Stimulated activated CD4-positive, alpha-beta T cell treated with anti-CD3 and anti-CD28 coated beads, Interleukin-12 subunit alpha, Interleukin-12 subunit beta, amount 100 ng/mL, for 4 hours (primary cell): Measurements from ENCODE around the gene PPP3R1.

Experiments
- DNase-seq: peaks from one replicate; pipeline ENCODE4 v3.0.0-alpha.2; 2020

The PPP3R1 gene

DNA sequence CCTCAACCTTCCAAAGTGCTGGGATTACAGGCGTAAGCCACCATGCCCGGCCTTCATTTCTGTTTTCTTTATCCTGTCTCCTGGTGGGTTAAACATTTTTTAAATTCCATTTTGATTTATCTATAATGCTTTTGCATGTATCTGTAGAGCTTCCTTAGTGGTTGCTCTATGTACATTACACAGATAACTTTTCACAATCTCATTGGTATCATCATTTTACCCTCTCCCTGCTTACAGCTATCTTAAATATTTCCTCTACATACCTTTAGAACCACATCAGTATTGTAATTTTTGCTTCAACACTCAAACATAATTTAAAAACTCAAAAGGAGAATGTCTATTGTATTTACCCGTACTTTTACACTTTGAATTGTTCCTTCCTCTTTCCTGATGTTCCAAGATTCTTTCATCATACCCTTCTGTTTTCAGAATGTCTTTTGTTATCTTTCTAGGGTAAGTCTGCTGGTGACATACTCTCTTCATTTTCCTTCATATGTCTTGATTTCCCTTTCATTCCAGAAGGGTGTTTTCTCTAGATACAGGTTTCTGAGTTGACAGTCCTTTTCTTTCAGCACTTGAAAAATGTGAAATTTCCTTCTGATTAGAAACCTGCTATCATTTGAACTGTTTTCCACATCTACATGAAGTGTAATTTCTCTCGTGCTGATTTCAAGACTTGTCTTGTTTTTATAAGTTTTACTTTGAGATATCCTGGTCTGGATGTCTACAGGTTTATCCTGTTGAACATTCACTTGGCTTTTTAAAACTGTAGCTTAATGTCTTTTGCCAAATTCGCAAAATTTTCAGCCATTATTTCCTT is 21.9 kb downstream of the PPP3R1 start:
- no peak for DNase-seq

GRCh38 chr2:68226794-68227193 is 25.5 kb downstream of the PPP3R1 start:
- DNase-seq, result no peak

DNA sequence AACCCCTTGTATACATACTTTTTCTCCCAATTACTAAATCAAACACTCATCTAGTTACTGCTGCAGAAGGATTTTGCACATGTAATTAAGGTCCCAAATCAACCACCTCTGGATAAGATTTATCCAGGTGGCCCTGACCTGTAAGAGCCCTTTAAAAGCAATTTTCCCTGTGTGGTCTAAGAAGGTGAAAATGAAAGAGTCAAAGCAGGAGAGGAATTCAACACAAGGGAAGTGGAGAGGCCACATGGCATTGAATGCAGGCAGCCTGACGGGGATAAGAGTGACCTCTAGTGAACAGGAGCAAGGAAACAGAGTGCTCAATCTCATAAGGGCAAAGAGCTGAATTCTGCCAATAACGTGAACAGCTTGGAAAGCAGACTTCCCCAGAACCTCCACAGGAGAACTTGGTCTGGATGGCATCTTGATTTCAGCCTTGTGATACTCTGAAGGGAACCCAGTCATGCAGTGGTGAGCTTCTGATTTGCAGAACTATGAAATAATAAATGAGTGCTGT is 27.2 kb downstream of the PPP3R1 start:
- no peak for DNase-seq

DNA sequence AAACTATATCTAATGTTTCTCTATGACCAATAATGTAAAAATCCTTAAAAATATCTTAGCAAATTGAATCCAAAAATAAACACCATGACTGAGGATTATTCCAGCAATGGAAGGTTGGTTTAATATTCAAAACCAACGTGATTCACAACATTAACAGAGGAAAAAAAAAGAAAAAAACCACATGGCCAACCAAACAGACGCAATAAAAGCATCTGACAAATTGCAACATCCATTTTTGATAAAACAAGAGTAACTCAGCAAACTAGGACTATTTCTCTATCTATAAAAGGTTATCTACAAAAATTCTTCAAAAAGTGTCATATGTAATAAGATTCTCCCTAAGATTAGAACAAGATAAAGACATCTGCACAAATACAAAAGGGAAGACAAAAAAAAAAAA is 28.9 kb downstream of the PPP3R1 start:
- no peak for DNase-seq

- no peak for DNase-seq
Measured at GRCh38 chr2:68222287-68222686, 30.0 kb downstream of the PPP3R1 start.

- no peak for DNase-seq
Measured at GRCh38 chr2:68218343-68218901, 33.9 kb downstream of the PPP3R1 start.

DNA sequence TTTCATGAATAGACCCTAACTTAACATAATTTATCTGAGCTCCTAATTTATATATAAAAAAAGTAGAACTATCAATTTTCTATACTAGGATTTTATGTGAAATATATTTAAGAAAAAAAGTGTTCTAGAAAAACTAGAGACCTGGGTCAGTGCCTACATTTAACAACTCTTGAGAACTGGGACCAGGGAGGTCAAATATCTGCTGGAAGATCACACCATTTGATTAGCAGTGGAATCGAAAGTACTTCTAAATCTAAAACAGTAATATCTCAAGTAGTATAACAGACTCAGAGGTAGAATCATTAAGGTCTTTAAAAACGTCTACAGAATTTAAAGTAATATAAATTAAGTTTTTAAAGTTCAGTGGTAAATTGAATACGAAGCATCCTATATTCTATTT is 34.6 kb downstream of the PPP3R1 start:
- no peak for DNase-seq

GRCh38 chr2:68216454-68217310 is 35.6 kb downstream of the PPP3R1 start:
- no peak for DNase-seq

DNA sequence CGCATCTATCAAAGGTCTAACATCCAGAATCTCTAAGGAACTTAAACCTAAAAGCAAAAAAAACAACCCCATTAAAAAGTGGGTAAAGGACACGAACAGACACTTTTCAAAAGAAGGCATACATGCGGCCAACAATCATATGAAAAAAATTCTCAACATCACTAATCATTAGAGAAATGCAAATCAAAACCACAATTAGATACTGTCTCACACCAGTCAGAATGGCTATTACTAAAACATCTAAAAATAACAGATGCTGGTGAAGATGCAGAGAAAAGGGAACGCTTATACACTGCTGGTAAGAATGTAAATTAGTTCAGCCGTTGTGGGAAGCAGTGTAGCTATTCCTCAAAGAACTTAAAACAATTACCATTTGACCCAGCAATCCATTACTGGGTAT is 38.0 kb downstream of the PPP3R1 start:
- no peak for DNase-seq

DNA sequence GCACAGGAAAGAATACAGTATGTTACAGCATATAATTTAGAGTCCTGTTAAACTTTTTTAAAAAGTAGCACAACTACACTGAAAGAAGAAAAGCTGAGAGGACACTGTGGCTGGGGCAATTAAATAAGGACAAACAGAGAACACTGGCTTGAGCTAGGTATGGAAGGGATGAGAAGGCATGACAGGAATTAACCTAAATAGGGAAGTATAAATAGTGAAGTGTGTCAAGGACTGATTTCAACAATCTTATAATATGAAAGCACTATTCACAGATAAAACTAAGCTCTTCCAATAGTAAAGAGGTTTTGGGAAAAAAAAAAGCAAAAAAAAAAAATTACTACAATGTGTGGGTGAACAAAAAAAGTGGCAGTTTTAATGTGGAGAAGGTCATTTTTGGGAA is 45.5 kb downstream of the PPP3R1 start:
- DNase-seq, result no peak

DNA sequence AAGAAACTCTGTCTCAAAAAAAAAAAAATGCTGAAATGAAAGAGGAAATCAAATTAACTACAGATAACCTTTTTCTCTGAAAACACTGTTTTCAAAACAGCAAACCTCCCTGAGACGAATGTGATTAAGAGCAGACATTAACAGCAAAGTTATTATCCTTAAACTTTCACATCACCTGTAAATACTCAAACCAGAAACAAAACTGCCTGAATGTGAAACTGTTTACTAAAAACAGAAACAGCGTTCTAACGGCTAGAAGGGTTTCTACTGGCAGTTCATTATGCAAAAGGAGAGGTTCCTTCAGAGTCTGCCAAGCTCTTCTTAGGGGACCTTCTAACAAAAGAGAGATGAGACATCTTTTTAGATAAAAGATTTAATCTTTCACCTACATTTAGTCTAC is 48.7 kb downstream of the PPP3R1 start:
- no peak for DNase-seq

DNA sequence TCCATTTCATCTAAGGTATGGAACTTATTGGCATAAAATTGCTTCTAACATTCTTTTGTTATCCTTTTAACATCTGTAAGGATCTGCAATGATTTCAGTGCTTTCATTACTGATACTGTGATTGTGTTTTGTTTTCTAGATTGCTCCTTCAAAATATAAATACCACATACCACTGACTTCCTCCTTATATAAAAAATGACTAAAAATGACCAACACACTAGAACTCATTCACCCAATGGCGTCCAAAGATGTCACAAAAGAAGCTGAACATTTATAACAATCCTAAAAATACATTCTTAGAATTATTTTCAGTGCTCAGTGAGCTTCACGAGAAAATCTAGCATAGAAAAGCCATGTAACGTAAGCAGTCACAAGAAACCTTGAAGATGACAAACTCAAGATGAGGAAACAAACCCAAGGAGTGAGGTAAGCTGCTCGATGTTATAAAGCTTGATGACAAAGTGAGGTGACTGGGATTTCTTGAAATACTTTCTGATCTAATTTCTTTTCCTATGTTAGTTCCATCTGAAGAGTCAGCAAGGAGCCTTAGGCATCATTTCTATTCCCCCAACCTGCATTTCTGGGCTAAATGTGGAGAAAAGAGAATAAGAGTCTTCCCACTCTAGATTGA is 52.1 kb downstream of the PPP3R1 start:
- DNase-seq, result no peak

- DNase-seq, result peak; percentile 8
Measured at GRCh38 chr2:68196120-68196716, 56.1 kb downstream of the PPP3R1 start.

DNA sequence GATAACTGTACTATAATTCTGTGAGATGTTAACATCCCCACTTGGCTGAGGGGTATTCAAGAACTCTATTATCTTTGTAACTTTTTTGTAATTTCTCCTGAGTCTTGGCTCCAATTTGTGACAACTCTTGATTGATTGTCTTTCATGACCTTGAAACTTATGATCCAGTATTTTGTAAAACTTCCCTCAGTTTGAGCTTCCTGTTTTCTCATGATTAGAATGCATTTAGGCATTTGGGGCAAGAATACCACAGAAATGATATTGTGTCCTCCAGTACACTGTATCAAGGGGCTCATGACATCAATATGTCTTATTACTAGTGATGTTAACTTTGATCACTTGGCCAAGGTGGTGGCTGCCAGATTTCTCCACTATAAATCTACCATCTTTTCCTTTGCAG is 57.2 kb downstream of the PPP3R1 start:
- DNase-seq, result no peak

DNA sequence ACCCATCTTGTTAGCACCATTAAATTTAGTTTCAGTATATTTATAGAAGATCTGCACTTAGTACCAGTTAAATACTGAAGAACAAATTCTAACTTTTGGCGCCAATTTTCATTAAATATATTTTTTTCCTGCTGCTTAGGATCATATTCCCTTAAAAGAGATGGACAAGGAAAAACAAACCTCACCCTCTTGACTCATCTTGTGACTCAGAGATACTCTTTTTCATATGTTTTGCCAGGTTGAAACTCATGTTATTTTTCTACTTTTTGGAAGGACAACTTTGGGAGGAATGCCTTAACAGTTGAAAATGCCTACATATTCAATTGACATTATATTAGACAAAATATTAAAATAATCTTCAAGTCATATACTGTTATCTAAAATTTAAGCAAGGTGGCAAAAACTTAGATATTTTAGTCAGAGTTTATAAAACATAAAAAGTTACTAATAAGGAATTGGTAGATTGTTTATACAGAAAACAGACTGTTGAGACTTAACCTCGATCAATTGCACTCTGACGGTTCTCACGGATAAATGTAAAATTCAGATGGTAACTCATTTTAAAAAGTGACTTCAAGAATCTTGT is 58.5 kb downstream of the PPP3R1 start:
- DNase-seq, result no peak

GRCh38 chr2:68193144-68193543 is 59.2 kb downstream of the PPP3R1 start:
- no peak for DNase-seq

- DNase-seq, result no peak
Measured at GRCh38 chr2:68190991-68191731, 61.2 kb downstream of the PPP3R1 start.

GRCh38 chr2:68189991-68190784 is 62.1 kb downstream of the PPP3R1 start:
- no peak for DNase-seq

- DNase-seq, result no peak
Measured at GRCh38 chr2:68188831-68189230, 63.5 kb downstream of the PPP3R1 start.

DNA sequence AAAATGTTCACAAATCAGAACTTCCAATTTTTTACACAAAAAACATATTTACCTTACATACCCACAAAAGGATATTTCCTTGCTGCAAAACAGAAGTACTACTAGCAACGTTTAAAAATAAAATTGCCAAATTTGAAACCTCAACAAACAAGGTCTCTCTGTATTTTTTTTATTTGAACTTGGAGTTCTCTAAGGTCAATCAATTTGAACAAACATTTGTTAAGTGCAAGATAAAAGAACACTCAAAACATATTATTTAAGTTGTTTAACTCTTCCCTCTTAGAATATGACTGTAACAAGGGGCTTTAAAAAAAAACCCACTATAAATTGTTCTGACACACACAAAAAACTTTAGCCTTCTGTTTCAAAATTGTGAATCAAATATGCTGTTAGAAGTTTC is 65.0 kb downstream of the PPP3R1 start:
- no peak for DNase-seq
